Activated CD8-positive, alpha-beta memory T cell treated with anti-CD3 and anti-CD28 coated beads for 24 hours (primary cell): ENCODE measurements around the gene APBB2.
"Not testable (repeated sequence)": the region's sequence is repeated elsewhere in the genome, so short reads cannot be mapped to it uniquely, and the experiment has no call there.

Source experiments
- DNase-seq: peaks from one replicate; pipeline ENCODE4 v3.0.0-alpha.2; 2020

APBB2 gene

DNA sequence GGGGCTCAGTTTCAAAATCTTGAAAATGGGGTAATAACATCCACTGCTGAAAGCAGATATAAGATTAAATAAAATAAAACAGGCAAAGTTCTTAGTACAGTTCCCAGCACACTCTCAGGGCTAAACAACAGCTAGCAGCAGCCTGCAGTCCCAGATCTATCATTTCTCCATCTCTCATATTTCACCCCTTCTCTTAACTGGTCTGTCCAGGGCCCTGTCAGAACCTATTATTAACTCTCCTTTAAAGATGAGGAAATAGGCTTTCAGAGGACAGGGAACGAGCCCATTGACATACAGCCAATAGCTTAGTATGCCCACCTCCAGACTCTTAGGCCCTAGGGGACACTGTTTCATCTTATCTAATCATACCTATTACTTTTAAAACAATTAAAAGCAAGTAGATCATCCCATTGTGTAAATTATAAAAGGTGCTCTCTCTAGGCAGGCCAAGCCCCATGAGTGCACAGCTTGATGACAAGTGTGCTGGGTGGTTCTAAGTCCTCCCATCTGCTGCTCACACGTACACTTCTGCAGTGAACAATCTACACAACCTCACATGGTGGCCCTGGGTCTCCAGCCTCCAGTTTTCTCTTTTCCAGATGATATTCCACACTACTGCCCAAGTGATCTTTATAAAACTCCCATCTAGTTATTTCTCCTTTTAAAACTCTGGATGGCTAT is 119.0 kb downstream of the APBB2 start:
- no peak for DNase-seq

DNA sequence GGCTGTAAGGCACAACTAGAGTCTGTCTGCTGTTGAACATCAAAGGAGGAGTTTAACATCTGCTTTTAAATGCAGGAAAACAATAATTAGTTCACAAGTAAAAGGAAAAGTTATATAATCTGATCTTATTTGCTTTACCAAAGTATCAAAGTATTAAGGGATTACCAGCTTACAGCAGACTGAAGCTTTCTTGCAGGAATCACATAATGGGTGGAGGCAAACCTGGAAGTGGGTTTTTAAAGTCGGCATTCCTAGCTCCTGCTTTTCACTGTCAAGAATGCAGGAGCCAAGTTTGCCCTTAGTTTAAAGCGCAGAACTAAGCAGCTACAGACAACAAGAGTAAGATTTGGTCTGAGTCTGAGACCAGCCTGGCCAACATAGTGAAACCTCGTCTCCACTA is 122.2 kb downstream of the APBB2 start:
- DNase-seq, result no peak

DNA sequence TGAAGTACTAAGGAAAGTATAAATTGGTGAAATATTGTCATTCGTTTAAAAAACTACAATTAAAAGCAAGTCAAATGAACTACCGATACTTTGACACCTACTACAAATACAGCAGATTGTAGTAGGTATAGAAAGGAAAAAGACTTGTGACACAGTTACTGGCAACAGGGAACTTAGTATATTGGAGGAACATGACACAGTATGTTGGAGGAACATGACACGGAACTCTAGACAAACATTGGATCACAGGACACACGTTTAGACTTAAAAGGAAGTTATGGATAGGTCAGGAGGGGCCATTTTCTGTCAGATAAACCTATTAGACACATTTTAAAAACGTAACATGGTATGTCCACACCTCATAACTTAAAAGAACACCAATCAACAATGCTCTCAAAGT is 132.5 kb downstream of the APBB2 start:
- DNase-seq, result no peak

DNA sequence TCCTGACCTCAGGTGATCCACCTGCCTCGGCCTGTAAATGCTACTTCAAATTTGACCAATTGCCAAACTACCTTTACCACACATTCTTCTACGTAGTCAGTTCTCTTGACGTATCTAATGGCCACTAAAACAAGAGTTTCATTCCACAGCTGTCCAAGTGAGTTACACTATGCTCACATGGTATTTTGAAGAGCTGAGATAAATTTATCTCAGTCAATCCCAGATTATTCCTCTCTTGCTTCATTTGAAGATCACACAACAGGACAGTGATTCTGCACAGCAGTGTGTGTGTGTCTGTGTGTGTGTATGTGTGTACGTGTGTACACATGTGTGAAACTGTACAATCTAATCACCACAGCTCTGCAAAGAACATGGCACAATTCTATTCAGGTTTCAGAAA is 133.4 kb downstream of the APBB2 start:
- DNase-seq, result no peak

DNA sequence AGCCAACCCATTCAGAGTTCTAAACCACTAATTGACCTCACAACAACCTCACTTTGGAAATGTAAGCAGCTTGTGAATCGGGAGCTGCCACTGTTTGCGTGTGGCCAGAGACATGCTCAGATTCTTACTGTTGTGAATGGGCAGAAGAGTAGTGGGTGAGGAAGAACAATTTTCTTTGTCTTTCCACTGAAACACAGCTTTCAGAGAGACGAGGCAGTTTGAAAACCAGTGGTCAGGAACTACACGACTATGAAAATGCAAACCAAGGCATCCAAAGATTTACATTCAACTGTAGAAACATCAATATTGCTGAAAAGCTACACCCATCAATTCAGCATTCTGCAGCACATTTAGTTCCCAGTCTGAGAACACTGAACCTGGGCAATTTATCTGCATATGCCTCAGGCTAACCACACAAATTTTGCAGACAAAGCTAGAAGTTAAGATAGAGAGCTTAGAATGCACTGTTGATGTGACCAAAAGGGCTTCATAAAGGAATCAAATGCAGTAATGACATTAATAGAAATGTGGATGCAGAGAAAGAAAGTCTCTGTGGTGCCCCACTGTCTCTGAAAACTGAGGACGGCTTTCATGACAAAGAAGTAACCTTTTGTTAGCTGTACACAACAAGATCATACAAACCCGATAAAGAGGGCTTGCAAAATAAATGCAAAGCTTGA is 134.3 kb downstream of the APBB2 start:
- DNase-seq, result no peak

DNA sequence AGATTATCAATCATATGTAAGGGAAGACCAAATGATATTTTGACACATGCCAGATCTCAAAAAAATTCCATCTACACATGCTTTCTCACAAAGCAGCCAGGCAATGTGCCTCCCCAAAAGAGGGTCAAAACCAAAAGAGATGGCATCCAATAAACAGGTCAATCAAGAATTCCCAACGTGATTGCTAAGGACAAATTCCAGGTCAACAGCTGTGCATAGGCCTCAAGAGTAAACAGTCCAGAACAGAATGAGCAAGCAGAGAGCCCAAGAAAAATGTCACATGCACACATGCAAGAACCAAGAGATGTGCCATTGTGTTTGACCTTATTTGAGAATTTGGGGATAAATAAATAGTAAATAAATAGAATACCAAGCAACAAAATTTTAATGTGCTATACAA is 136.7 kb downstream of the APBB2 start:
- DNase-seq, result no peak

DNA sequence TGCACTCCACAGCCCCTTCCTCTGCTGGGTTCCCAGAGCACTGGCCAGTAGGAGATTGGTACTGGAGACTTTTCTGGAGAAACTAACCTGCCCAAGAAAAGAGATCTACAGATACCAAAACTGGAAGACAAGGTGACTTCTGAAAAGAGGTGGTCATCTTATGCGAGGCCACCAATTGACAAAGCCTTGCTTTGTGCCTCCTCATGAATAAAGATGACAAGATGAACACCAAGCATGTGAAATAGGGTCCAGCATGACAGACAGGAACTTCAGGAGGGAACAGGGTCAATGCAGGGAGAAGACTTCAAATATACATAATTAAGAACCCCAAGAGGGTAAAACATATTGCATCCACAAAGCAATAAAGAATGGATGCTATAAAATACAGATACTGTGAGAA is 137.9 kb downstream of the APBB2 start:
- no peak for DNase-seq

DNA sequence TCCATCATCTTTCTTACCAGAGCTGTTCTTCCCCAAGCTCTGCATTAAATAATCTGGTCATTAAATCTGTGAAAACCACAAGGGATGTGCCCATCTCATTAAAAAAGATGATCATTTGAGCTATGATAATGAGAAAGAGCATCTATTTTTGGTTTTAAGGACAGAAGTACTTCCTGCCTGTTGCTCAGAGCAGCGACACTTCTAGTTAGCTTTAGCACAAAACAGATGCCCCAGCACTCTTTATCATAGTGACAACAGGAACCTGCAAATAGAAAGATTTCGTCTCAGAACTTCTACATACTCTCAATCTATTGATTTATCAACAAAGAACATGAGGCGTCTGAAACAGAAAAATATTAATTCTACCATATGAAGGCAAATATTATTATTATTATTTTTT is 140.1 kb downstream of the APBB2 start:
- no peak for DNase-seq

DNA sequence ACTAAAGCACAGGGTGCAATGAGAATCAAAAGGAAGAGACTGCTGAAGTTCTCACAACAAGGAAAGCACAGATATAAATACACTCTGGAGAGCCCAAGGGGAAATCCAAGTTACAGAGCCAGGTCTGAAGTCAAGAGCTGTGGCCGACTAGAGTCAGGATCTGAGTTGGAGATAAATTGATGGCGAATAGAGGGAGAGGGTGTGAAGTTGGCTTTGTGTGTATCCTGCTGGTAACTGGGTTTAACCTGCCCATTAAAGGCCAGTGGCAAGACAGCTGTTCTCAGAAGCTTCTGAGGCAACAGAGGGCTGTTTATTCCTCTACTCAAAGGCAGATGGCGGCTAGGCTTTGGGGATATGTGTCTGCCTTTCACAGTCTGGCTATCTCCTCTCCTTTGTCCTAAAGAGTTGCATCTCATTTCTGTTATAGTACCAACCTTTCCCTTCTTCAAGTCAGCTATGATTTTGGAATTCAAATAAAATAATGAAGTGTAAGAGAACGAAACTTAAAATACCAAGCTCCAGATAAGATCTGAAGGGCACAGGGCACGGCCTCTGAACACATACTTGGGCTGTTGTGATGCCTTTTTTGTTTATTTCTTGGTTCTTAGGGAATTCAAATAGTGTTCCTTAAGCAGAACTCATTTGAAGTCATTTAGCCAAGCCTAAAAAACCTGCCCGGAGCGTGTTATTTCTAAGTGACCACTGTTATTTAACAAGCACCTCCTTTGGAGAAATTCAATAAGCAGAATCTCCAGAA is 142.1 kb downstream of the APBB2 start:
- DNase-seq, result no peak

DNA sequence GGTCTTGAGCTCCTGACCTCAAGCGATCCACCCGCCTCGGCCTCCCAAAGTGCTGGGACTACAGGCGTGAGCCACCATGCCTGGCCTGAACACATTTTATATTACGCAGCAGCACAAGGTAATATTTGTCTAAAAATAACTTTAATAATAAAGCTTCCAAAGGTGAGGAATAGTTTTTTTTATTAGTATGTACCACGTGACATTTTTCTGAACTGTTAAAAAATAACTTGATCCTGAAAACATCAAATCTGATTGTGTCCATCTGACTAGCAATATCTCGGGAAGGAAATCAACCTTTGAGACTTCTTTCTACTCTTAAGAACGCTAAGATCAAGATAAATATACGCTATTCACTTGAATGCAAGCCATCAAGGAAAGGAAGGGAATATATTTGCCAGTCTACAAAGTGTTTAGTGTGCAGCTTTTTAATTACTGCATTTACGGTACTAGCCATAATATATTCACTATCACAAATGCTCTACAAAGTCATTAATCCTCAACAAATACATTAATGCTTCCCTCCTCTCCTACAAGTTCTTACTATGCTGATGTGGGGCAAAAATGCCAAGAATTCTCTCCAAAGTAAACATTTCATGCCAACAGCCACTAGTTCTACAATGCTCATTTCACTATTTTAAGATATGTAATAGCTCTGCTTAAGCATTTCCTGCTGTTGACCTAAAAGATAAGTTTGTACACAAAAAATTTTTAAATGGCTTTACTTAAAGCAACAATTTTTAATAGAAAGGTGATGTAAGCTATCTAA is 143.6 kb downstream of the APBB2 start:
- no peak for DNase-seq

DNA sequence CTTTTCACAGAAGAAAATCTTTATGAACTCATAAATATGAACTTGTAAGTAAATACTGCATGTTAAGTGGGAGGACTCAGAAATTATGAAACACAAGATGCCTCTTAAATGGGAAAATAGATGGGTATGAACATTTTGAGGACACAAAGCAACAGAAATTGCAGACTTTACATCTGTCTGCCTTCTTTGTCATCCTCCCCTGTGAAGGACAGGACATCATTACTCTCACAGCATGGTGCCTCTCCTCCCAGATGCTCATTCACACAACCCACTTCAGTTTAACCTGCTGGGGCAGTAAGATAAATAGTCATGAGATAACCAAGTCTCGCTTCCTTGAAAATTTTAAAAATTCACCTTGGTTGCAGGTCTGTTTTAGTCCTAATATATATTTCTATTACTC is 144.5 kb downstream of the APBB2 start:
- DNase-seq, result no peak

DNA sequence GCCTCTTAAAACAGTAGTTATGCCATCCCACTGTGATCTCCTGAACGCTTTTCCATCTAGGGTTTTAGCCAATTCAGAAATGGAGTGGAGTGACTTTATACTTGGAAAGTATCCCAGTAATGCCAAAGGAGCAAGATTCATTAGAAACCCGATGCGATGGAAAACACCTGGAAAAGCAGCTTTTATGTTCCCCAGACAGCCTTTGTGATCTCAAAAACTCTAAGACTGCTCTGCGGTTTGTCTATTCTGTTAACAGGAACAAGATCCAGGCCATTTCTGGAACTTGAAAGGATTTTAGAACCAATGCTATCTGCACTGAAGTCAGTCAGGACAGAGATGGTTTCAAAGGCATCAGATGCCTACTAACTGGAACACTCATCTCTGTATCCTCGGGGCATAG is 145.1 kb downstream of the APBB2 start:
- DNase-seq, result no peak

DNA sequence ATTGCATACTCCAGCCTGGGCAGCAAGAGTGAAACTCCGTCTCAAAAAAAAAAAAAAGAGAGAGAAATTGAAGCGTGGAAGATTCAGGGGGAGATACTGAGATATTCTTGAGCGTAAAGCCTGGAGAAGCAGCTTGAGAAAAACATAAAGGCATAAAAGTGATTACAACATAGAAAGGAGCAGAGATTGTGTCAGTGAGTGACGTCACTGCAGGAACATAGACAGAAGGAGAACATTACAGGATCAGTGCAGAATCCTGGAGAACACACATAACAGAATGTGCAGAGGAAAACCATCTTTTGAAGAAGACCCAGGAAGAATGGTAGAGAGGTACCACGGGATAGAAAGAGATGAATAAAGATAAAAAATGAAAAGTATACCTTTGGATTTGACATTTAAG is 147.0 kb downstream of the APBB2 start:
- DNase-seq, result no peak

DNA sequence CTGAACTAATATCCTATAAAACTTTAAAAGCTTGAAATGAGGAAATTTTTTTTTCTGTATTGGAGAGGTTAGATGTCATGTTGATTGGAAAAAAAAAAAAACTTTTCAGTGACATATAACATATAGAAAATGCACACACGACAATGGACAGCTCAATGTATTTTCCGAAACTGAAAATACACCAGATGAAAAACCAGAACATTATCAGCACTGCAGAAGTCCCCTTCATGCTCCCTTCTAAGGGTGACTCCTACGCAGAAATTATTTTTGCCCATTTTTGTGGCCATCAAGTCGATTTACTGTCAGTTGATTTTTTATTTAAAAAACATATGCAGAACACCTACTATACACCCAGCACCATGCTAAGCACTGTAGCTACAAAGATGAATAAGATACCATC is 148.3 kb downstream of the APBB2 start:
- no peak for DNase-seq

DNA sequence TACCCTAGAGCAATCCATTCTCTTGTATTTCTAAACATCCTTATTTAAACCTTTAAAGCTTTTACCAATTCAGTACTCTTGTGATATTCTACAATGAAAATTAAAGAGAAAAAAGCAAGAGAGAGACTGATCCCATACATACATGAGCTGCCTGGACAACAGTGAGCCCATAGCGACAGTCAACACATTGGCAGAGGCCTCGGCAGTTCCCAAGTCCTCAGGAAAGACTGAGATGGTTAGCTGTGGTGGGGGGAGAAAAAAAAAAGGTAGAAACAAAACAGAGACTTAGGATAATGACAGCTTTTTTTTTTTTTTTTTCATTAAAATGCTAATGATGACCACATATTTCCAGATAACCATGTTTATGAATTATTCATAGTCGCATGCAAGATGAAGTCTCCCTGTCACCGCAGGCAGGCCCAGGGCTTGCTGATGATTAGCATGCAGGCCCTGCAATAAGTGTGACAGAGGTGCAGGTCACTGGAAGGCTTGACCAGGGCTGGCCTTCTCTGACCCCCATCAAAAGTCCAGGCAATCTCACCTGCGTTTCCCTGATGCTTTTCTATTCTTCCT is 148.8 kb downstream of the APBB2 start:
- no peak for DNase-seq

DNA sequence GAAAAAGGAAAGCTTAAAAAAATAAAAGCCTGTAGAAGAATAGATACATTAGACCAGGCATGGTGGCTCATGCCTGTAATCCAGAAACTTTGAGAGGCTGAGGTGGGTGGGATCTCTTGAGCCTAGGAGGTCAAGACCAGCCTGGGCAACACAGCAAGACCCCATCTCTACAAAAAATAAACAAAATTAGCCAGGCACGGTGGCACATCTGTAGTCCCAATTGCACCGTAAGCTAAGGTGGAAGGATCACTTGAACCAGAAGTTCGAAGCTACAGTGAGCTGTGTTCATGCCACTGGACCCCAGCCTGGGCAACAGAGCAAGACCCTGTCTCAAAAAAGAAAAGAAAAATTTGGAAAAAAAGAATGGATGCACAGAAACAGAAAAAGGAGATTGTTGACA is 149.4 kb downstream of the APBB2 start:
- DNase-seq, result no peak

DNA sequence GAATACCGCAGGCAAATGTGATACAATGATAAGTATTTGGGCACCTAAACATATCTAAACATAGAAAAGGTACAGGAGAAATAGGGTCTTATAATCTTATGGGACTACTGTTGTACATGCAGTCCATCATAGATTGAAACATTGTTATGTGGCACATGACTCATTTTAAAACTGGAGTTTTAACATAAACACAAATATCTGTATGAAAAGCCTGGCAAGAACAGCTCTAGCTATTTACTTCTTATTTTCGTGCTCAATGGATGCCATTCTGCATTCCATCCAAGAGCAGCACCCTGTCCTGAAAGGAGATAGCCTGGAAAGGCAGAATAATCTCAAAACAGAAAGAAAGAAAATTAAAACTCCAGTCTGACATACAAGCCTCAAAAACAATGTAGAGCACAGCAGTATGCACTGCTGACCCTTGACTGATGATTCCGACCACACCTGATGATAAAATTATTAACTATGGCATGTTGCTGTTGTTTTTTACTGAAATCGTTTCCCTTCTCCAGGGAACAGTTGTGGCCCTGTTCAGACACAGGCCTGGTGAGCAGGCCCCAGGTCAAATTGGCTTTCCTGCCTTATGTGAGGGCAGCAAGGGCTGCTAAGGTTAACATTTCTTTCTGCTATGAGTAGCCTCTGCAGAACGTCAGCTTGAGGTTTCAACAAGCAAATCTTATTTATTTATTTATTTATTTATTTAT is 152.7 kb downstream of the APBB2 start:
- no peak for DNase-seq

DNA sequence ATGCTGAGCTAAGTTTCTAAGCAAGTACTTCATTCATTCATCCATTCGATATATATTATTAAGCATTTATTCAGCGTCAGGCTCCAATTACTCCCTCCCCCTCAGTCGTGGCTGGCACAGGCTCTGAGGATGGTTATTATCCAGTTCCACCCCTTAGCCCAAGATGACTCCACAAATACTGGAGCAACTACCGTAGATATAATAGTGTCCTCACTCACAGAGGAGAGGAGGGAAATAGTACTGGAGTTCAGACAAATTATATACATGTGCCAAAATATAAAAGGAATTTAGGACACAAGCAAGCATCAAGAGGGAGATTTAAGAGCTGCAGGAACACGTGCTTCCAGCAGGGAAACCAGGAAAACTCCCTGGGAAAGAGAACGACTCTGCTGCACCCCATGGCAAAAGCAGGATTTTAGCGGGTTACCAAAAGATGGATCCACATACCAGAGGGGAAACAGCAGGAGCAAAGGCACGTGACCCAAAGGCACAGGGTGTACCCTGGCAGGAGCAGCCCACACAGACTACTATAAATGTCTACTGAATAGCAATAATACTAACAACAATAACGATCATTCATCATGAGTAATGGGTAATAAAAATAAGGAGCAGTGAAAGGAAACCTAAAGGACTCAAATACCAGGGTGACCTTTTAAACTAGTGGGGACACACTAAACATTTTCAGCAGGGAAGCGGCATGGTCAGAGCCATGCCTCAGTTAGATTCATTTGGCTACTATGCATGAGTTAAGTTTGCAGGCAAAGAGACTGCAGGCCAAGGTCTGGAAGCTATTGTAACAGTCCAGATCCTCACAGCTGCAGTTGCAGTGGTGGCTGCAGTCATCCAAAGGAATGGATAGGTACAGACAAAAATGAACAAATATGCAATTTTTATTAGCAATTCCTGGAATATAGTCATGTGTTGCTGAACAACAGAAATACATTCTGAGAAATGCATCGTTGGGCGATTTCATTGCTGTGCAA is 153.7 kb downstream of the APBB2 start:
- DNase-seq, result no peak

DNA sequence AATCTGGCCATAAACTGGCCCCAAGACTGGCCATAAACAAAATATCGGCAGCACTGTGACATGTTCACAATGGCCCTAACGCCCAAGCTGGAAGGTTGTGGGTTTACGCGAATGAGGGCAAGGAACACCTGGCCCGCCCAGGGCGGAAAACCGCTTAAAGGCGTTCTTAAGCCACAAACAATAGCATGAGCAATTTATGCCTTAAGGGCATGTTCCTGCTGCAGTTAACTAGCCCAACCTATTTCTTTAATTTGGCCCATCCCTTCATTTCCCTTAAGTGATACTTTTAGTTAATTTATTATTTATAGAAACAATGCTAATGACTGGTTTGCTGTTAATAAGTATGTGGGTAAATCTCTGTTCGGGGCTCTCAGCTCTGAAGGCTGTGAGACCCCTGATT is 154.9 kb downstream of the APBB2 start:
- DNase-seq, result not testable (repeated sequence)

DNA sequence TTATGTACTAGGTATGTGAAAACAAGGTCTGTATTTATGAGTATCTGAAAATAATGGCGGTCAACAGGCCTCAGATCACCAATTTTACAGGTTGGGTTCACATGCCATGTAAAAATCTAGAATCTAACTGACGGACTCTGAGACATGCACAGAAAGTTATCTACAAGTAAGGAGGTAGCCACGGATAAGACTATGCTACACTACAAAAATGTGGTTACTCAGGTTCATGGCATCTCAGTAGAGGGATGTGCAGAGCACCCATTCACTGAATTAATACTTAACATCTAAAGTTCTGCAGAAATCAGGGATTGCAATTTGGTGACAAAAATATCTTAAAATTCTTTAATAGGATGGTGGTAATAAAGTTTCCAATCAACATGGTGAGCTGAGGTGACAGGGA is 155.9 kb downstream of the APBB2 start:
- no peak for DNase-seq

DNA sequence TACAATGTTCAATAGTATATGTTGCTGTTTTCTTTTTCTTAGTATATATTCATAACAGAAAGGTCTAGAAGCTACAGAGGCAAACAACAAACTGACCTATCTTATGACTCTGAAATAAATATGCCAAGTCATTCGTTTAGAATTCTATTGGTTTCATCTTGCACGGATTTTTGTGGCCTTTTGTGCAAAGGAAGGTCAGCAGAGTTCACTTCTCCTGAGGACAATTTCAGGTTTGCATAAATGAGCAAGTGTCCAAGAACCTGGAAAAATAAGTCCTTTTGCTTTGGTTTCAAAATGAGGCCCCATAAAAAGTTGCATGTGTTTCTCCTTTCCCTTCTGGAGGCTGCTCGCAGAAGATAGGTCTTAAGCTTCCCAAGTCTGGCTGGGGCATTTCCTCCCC is 156.9 kb downstream of the APBB2 start:
- DNase-seq, result no peak
